SK-N-SH treated with all-trans-retinoic acid at 6 μM for 48 hours (cell line): ENCODE results near the gene ODC1.

Experiments
- ARNTL ChIP-seq: fragments of 450-650 bp; formaldehyde crosslinking; IDR thresholded peaks from 2 replicates; pipeline ENCODE4 v1.5.0; 2020; ENCODE audit warnings: low read depth, mild to moderate bottlenecking, moderate library complexity, borderline replicate concordance
- ESRRG ChIP-seq: fragments of 250-450 bp; sonication (Bioruptor Pico); IDR thresholded peaks from 2 replicates; pipeline ENCODE4 v1.6.1; 2021; ENCODE audit warnings: mild to moderate bottlenecking
- ISL1 ChIP-seq: fragments of 250-450 bp; sonication (Bioruptor Pico); IDR thresholded peaks from 2 replicates; pipeline ENCODE4 v2.1.2; 2022; ENCODE audit warnings: mild to moderate bottlenecking, moderate library complexity
- PPARA ChIP-seq: fragments of 250-450 bp; sonication (Bioruptor Pico); IDR thresholded peaks from 2 replicates; pipeline ENCODE4 v1.5.0; 2020; ENCODE audit warnings: mild to moderate bottlenecking, borderline replicate concordance
- RARB ChIP-seq: fragments of 250-450 bp; sonication (Bioruptor Pico); IDR thresholded peaks from 2 replicates; pipeline ENCODE4 v1.8.0; 2021; ENCODE audit warnings: mild to moderate bottlenecking, moderate library complexity
- TOX ChIP-seq: fragments of 250-450 bp; sonication (Bioruptor Pico); IDR thresholded peaks from 2 replicates; pipeline ENCODE4 v1.8.0; 2021; ENCODE audit warnings: mild to moderate bottlenecking, moderate library complexity, borderline replicate concordance
- ZFP3 ChIP-seq: fragments of 250-450 bp; sonication (Bioruptor Pico); IDR thresholded peaks from 2 replicates; pipeline ENCODE4 v1.5.0; 2020; ENCODE audit warnings: mild to moderate bottlenecking, moderate library complexity
- ZFP30 ChIP-seq: fragments of 450-650 bp; formaldehyde crosslinking; IDR thresholded peaks from 2 replicates; pipeline ENCODE4 v1.5.0; 2022; ENCODE audit warnings: mild to moderate bottlenecking, moderate library complexity
- TF ChIP-seq, protein P1 (sequence below): fragments of 250-450 bp; sonication (Bioruptor Pico); IDR thresholded peaks from 2 replicates; pipeline ENCODE4 v1.5.1; 2020; ENCODE audit warnings: low read depth, mild to moderate bottlenecking, moderate library complexity
- TF ChIP-seq, protein P2 (sequence below): fragments of 250-450 bp; sonication (Bioruptor Pico); IDR thresholded peaks from 2 replicates; pipeline ENCODE4 v1.5.1; 2021; ENCODE audit warnings: mild to moderate bottlenecking, moderate library complexity
- TF ChIP-seq, protein P3 (sequence below): fragments of 250-450 bp; sonication (Bioruptor Pico); IDR thresholded peaks from 2 replicates; pipeline ENCODE4 v1.8.0; 2020; ENCODE audit warnings: mild to moderate bottlenecking, moderate library complexity, borderline replicate concordance

DNA sequence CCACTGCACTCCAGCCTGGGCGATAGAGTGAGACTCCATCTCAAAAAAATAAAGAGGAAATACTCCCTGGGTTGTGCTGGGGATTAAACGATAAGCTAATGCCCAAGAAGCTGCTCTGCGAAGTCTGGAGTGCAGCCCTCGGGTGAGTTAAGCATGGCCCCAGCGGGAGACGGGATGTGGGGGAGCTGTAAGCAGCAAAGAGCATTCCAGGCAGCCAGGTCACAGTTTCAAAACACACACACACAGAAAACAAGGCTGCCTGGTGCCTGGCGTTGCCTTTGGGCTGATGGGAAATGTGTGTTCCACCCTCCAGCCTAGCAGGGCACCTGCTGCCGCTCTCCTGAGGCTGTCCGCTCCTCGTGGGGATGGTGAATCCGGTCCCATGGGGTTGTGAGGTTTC, 24.1 kb downstream of the ODC1 start:
- TF ChIP-seq ARNTL (CRISPR knock-in tag) (no peak), RARB (CRISPR knock-in tag) (no peak), ZFP3 (CRISPR knock-in tag) (no peak), ZFP30 (CRISPR knock-in tag) (no peak), TOX (no peak), PPARA (CRISPR knock-in tag) (no peak), ESRRG (CRISPR knock-in tag) (no peak), ISL1 (no peak)
- TF ChIP-seq, protein P1, sequence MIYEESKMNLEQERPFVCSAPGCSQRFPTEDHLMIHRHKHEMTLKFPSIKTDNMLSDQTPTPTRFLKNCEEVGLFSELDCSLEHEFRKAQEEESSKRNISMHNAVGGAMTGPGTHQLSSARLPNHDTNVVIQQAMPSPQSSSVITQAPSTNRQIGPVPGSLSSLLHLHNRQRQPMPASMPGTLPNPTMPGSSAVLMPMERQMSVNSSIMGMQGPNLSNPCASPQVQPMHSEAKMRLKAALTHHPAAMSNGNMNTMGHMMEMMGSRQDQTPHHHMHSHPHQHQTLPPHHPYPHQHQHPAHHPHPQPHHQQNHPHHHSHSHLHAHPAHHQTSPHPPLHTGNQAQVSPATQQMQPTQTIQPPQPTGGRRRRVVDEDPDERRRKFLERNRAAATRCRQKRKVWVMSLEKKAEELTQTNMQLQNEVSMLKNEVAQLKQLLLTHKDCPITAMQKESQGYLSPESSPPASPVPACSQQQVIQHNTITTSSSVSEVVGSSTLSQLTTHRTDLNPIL (CRISPR knock-in tag) = no peak
- TF ChIP-seq, protein P2, sequence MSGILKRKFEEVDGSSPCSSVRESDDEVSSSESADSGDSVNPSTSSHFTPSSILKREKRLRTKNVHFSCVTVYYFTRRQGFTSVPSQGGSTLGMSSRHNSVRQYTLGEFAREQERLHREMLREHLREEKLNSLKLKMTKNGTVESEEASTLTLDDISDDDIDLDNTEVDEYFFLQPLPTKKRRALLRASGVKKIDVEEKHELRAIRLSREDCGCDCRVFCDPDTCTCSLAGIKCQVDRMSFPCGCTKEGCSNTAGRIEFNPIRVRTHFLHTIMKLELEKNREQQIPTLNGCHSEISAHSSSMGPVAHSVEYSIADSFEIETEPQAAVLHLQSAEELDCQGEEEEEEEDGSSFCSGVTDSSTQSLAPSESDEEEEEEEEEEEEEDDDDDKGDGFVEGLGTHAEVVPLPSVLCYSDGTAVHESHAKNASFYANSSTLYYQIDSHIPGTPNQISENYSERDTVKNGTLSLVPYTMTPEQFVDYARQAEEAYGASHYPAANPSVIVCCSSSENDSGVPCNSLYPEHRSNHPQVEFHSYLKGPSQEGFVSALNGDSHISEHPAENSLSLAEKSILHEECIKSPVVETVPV = no peak
- TF ChIP-seq, protein P3, sequence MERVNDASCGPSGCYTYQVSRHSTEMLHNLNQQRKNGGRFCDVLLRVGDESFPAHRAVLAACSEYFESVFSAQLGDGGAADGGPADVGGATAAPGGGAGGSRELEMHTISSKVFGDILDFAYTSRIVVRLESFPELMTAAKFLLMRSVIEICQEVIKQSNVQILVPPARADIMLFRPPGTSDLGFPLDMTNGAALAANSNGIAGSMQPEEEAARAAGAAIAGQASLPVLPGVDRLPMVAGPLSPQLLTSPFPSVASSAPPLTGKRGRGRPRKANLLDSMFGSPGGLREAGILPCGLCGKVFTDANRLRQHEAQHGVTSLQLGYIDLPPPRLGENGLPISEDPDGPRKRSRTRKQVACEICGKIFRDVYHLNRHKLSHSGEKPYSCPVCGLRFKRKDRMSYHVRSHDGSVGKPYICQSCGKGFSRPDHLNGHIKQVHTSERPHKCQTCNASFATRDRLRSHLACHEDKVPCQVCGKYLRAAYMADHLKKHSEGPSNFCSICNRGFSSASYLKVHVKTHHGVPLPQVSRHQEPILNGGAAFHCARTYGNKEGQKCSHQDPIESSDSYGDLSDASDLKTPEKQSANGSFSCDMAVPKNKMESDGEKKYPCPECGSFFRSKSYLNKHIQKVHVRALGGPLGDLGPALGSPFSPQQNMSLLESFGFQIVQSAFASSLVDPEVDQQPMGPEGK = no peak
